Fibroblast of lung (primary cell): ENCODE results near the gene ADAM10.

Experiments
- CTCF ChIP-seq, 2 donors: IDR thresholded peaks in 1 of 2; conservative IDR thresholded peaks in 1 of 2; 1 replicate in 1 of 2; 2 replicates in 1 of 2; pipeline ENCODE4 v1.5.1; 2011 to 2012; ENCODE audit warnings: low read length in 2 of 2, control low read depth in 1 of 2, inconsistent platforms in 1 of 2, low read depth in 1 of 2, mild to moderate bottlenecking in 1 of 2
- EZH2 ChIP-seq: IDR thresholded peaks from 2 replicates; pipeline ENCODE4 v1.5.1; 2012; ENCODE audit warnings: low read length, control low read depth, mild to moderate bottlenecking; ENCODE audit errors: missing control alignments

GRCh38 chr15:58771621-58772250 is 22.2 kb upstream of the ADAM10 start:
- TF ChIP-seq CTCF (conservative IDR thresholded peaks at IDR 0.05 in 1 of 2, IDR thresholded peaks at IDR 0.05 in 1 of 2; ENCODE audit: low read depth in 1 of 2, low read length in 2 of 2) (no peak), EZH2 (no peak)
